Activated CD4-positive, alpha-beta T cell treated with anti-CD3 and anti-CD28 coated beads, Interleukin-2, amount 10 ng/mL, durations not matched to agents 7 days and 5 days (primary cell): ENCODE results near the gene OMP. TPM values are rescaled to one million over a fixed set of nuclear protein-coding genes. Genes with fewer than 3 reads are reported as not detected.
"Not testable (repeated sequence)": the region's sequence is repeated elsewhere in the genome, so short reads cannot be mapped to it uniquely, and the experiment has no call there.

Experiments
- CTCF ChIA-PET: fragments of 350-600 bp; sonication (Branson Sonifier 250); formaldehyde crosslinking; loops from one replicate; lab custom pipeline; 2021; ENCODE audit warnings: antibody characterized with exemption; lab: Charles Lee
- POLR2A ChIA-PET: fragments of 350-600 bp; sonication (Branson Sonifier 250); formaldehyde crosslinking; loops from one replicate; lab custom pipeline; 2021; ENCODE audit warnings: antibody characterized with exemption; lab: Charles Lee
- DNase-seq: peaks from one replicate; pipeline ENCODE4 v3.0.0-alpha.2; 2020
- H3K27ac Mint-ChIP-seq: one replicate; pipeline ENCODE4 v1.8.0; 2021; ENCODE audit warnings: mild to moderate bottlenecking, moderate library complexity, mixed read lengths
- H3K27me3 Mint-ChIP-seq: one replicate; pipeline ENCODE4 v1.8.0; 2021; ENCODE audit warnings: mixed read lengths
- H3K36me3 Mint-ChIP-seq: one replicate; pipeline ENCODE4 v1.8.0; 2021; ENCODE audit warnings: low read depth, mixed read lengths
- H3K4me1 Mint-ChIP-seq: one replicate; pipeline ENCODE4 v1.8.0; 2021; ENCODE audit warnings: mixed read lengths
- H3K4me3 Mint-ChIP-seq: one replicate; pipeline ENCODE4 v1.8.0; 2021; ENCODE audit warnings: mild to moderate bottlenecking, moderate library complexity, mixed read lengths
- H3K9me3 Mint-ChIP-seq: one replicate; pipeline ENCODE4 v1.8.0; 2021; ENCODE audit warnings: mixed read lengths
- total RNA-seq, 2 experiments: library from RNA; stranded (reverse); gene quantifications; one replicate each; pipeline ENCODE4 v1.2.3, GENCODE V29; 2021

The OMP gene
- total RNA-seq, 2 experiments from 2014 or later = not detected

- CTCF ChIA-PET = interaction anchor here (0.6 to 2.9 kb wide), 27 partner anchors 9 to 528 kb away, joined by 3 to 39 read pairs (median 4); partner anchors contain the start of genes CAPN5 and MYO7A
- POLR2A ChIA-PET = interaction anchor here (1.0 kb wide), 1 partner anchor 8 kb away, joined by 3 read pairs; no protein-coding TSS in a partner anchor
- Mint-ChIP-seq H3K4me1 (peaks cover 8% of the 10 kb centered on the region), H3K27me3 (no peaks in the 10 kb centered on the region), H3K27ac (no peak overlapping the region), H3K4me3 (no peak overlapping the region), H3K9me3 (no peaks in the 10 kb centered on the region), H3K36me3 (no peaks in the 10 kb centered on the region)
- DNase-seq = peak; percentile 85
These were observed 11.3 kb upstream of the OMP start for GRCh38 chr11:77091146-77091940.

GRCh38 chr11:77092382-77092781 is 10.3 kb upstream of the OMP start:
- no peak overlapping the region for H3K4me3 Mint-ChIP-seq
- ChIA-PET POLR2A (no interaction called here), CTCF (interaction anchor here (1.2 to 2.9 kb wide), 8 partner anchors 8 to 172 kb away, joined by 3 to 39 read pairs (median 8); partner anchors contain the start of gene MYO7A)
- no peaks in the 10 kb centered on the region for H3K9me3 Mint-ChIP-seq
- H3K36me3 Mint-ChIP-seq = no peaks in the 10 kb centered on the region
- H3K27ac Mint-ChIP-seq = no peak overlapping the region
- DNase-seq = no peak
- no peaks in the 10 kb centered on the region for H3K27me3 Mint-ChIP-seq
- peaks cover 8% of the 10 kb centered on the region for H3K4me1 Mint-ChIP-seq

GRCh38 chr11:77093056-77093891 is 9.4 kb upstream of the OMP start:
- H3K9me3 Mint-ChIP-seq = no peaks in the 10 kb centered on the region
- no peak overlapping the region for H3K27ac Mint-ChIP-seq
- H3K4me3 Mint-ChIP-seq = no peak overlapping the region
- no peak for DNase-seq
- ChIA-PET POLR2A (no interaction called here), CTCF (interaction anchor here (1.4 to 2.9 kb wide), 2 partner anchors 18 to 45 kb away, joined by 5 to 39 read pairs; no protein-coding TSS in a partner anchor)
- H3K27me3 Mint-ChIP-seq = no peaks in the 10 kb centered on the region
- peaks cover 8% of the 10 kb centered on the region for H3K4me1 Mint-ChIP-seq
- H3K36me3 Mint-ChIP-seq = no peaks in the 10 kb centered on the region

GRCh38 chr11:77093987-77094840 is 8.4 kb upstream of the OMP start:
- ChIA-PET POLR2A (no interaction called here), CTCF (interaction anchor here (1.1 to 1.4 kb wide), 4 partner anchors 17 to 175 kb away, joined by 3 to 5 read pairs (median 4); no protein-coding TSS in a partner anchor)
- H3K4me1 Mint-ChIP-seq = peaks cover 8% of the 10 kb centered on the region
- DNase-seq = no peak
- H3K36me3 Mint-ChIP-seq = no peaks in the 10 kb centered on the region
- H3K9me3 Mint-ChIP-seq = no peaks in the 10 kb centered on the region
- H3K27ac Mint-ChIP-seq = no peak overlapping the region
- no peaks in the 10 kb centered on the region for H3K27me3 Mint-ChIP-seq
- no peak overlapping the region for H3K4me3 Mint-ChIP-seq

- H3K27me3 Mint-ChIP-seq = no peaks in the 10 kb centered on the region
- H3K4me1 Mint-ChIP-seq = peaks cover 8% of the 10 kb centered on the region
- H3K4me3 Mint-ChIP-seq = no peak overlapping the region
- no peaks in the 10 kb centered on the region for H3K9me3 Mint-ChIP-seq
- no peak overlapping the region for H3K27ac Mint-ChIP-seq
- DNase-seq = no peak
- H3K36me3 Mint-ChIP-seq = no peaks in the 10 kb centered on the region
- ChIA-PET CTCF (interaction anchor here (1.1 to 1.4 kb wide), 4 partner anchors 16 to 176 kb away, joined by 3 to 5 read pairs (median 4); no protein-coding TSS in a partner anchor), POLR2A (no interaction called here)
These were observed 7.7 kb upstream of the OMP start for GRCh38 chr11:77094841-77095365.

GRCh38 chr11:77095551-77096490 is 6.8 kb upstream of the OMP start:
- Mint-ChIP-seq H3K9me3 (no peaks in the 10 kb centered on the region), H3K36me3 (no peaks in the 10 kb centered on the region), H3K4me1 (peaks cover 5% of the 10 kb centered on the region), H3K27me3 (no peaks in the 10 kb centered on the region), H3K27ac (no peak overlapping the region), H3K4me3 (no peak overlapping the region)
- DNase-seq = no peak
- CTCF ChIA-PET = interaction anchor here (0.6 to 1.3 kb wide), 5 partner anchors 14 to 177 kb away, joined by 3 to 4 read pairs (median 3); no protein-coding TSS in a partner anchor
- POLR2A ChIA-PET = no interaction called here

GRCh38 chr11:77096591-77097019 is 6.0 kb upstream of the OMP start:
- no peaks in the 10 kb centered on the region for H3K27me3 Mint-ChIP-seq
- H3K4me1 Mint-ChIP-seq = no peaks in the 10 kb centered on the region
- no peak for DNase-seq
- no peak overlapping the region for H3K27ac Mint-ChIP-seq
- POLR2A ChIA-PET = no interaction called here
- no peaks in the 10 kb centered on the region for H3K9me3 Mint-ChIP-seq
- CTCF ChIA-PET = interaction anchor here (0.7 kb wide), 2 partner anchors 62 to 209 kb away, joined by 3 to 4 read pairs; no protein-coding TSS in a partner anchor
- no peak overlapping the region for H3K4me3 Mint-ChIP-seq
- no peaks in the 10 kb centered on the region for H3K36me3 Mint-ChIP-seq

- H3K27me3 Mint-ChIP-seq, H3K27ac Mint-ChIP-seq, H3K9me3 Mint-ChIP-seq, H3K4me1 Mint-ChIP-seq, POLR2A ChIA-PET, H3K4me3 Mint-ChIP-seq, H3K36me3 Mint-ChIP-seq, DNase-seq: not testable (repeated sequence)
- CTCF ChIA-PET = interaction anchor here (0.7 kb wide), 2 partner anchors 63 to 209 kb away, joined by 3 to 4 read pairs; no protein-coding TSS in a partner anchor
These were observed 5.5 kb upstream of the OMP start for GRCh38 chr11:77097180-77097579.

- Mint-ChIP-seq H3K27me3 (no peaks in the 10 kb centered on the region), H3K36me3 (no peaks in the 10 kb centered on the region), H3K9me3 (no peaks in the 10 kb centered on the region), H3K27ac (no peak overlapping the region), H3K4me1 (no peaks in the 10 kb centered on the region), H3K4me3 (no peak overlapping the region)
- ChIA-PET POLR2A (no interaction called here), CTCF (interaction anchor here (0.6 to 1.9 kb wide), 3 partner anchors 9 to 53 kb away, joined by 3 to 10 read pairs (median 7); no protein-coding TSS in a partner anchor)
- no peak for DNase-seq
These were observed 2.2 kb upstream of the OMP start for GRCh38 chr11:77100166-77101042.

- H3K4me1 Mint-ChIP-seq = no peaks in the 10 kb centered on the region
These were observed 1.6 kb upstream of the OMP start for GRCh38 chr11:77101043-77101537.

More at GRCh38 chr11:77101043-77101537, 1.6 kb upstream of the OMP start:
- no peaks in the 10 kb centered on the region for H3K27me3 Mint-ChIP-seq
- no peak overlapping the region for H3K27ac Mint-ChIP-seq
- no peaks in the 10 kb centered on the region for H3K36me3 Mint-ChIP-seq
- ChIA-PET CTCF (interaction anchor here (1.4 to 1.9 kb wide), 2 partner anchors 10 to 54 kb away, joined by 7 to 10 read pairs; no protein-coding TSS in a partner anchor), POLR2A (no interaction called here)
- no peaks in the 10 kb centered on the region for H3K9me3 Mint-ChIP-seq
- no peak overlapping the region for H3K4me3 Mint-ChIP-seq
- DNase-seq = peak; percentile 14
